ELF-1 (cell line): ENCODE data around the gene TMEM63C.

ENCODE experiments used
- DNase-seq: peaks from one replicate; pipeline ENCODE4 v3.0.0-alpha.2; 2016; ENCODE audit warnings: low read depth, low spot score

Gene TMEM63C

GRCh38 chr14:77220246-77221017 is 38.8 kb downstream of the TMEM63C start:
- DNase-seq, result peak; percentile 34

- DNase-seq, result no peak
Observed at GRCh38 chr14:77221241-77221871, 39.8 kb downstream of the TMEM63C start.

GRCh38 chr14:77222546-77223225 is 41.1 kb downstream of the TMEM63C start:
- peak; percentile 51 for DNase-seq

- DNase-seq, result no peak
Observed at GRCh38 chr14:77224212-77224611, 42.6 kb downstream of the TMEM63C start.

DNA sequence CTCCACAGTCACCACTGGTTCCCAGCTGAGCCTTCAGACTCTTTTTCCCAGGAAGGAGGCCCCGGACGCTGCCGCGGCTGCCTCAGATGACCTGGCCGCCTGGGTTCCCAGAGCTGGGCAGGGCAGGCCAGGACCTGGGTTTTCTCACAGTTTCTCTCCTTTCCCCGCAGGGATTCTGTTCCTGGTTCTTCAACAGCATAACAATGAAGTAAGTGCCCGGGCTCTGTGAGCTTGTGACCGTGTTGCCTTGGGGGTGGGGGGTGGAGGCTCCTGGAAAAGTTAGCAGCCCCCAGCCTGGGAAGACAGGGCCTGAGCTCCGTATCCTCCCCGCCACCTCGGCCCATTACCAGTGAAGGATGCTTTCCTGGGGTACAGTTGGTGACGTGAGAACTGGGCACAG is 43.7 kb downstream of the TMEM63C start:
- peak; percentile 73 for DNase-seq

DNA sequence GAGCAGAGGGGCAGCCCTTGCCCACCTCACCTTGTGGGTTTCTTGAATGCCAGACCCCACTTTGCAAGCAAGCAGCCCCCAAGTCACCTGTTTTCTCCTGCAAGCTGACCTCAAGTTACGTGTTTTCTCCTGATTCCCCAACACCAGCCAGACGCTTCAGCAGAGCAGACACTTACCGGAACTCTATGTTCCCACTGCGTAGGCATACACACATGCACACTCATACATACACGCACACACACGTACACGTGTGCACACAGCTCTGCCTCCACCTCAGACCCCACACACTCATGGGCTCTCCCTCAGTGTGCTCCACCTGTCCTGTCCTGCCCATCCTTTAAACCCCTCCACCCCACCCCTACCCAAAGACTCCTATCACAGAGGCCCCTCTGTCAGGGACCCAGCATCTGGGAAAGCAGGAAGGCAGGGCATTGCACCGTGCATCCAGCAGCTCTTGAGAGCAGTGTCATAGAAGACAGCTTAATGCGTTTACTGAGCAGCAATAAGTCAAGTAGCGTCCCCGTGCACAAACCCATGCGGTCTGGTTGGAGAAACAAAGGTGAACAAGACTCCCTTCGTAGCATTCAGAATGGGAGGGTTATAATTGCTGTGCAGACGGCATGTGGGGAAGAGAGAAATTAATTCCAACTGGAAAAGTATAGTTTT is 44.4 kb downstream of the TMEM63C start:
- no peak for DNase-seq

GRCh38 chr14:77228056-77228455 is 46.5 kb downstream of the TMEM63C start:
- peak; percentile 34 for DNase-seq

- no peak for DNase-seq
Observed at GRCh38 chr14:77230914-77231313, 49.3 kb downstream of the TMEM63C start.

GRCh38 chr14:77231721-77232120 is 50.1 kb downstream of the TMEM63C start:
- DNase-seq, result no peak

GRCh38 chr14:77236814-77237213 is 55.2 kb downstream of the TMEM63C start:
- no peak for DNase-seq

- DNase-seq, result no peak
Observed at GRCh38 chr14:77238356-77238755, 56.8 kb downstream of the TMEM63C start.

GRCh38 chr14:77238996-77239395 is 57.4 kb downstream of the TMEM63C start:
- no peak for DNase-seq

DNA sequence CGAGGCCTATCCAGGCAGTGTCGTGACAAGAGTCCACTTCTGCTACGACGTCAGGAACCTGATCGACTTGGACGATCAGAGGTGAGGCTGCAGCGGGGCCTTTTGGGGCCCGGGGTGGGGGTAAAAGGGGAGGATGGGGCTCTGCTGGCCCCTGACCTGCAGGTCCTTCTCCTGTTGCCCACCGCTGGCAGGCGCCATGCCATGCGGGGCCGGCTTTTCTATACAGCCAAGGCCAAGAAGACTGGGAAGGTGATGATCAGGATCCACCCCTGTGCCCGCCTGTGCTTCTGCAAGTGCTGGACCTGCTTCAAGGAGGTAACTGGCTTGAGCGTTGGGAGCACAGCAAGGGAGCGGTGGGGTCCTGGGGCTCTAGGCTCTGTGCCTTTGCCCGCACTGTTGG is 57.8 kb downstream of the TMEM63C start:
- DNase-seq, result no peak

DNA sequence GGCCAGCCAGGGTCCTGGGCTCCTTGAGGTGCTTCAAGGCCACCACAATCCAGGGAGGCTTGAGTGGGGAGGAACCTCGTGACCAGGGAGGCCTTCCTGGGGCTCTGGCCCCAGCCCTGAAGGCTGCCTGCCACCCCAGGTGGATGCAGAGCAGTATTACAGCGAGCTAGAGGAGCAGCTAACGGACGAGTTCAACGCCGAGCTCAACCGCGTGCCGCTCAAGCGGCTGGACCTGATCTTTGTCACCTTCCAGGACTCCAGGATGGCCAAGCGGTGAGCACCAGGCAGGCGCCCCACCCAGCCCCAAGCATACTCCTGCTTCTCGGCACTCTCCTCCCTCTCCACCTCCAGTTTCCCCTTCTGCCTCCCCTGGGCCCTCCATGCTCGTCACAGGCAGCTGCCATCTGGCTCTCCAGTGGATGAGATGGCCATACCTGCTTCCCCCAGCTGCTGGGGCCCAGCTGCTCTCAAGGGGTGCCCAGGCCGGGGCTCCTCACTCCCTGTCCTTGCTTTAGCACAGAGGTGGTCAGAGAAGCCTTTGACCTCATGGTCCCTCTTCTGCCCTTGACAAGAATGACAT is 58.8 kb downstream of the TMEM63C start:
- no peak for DNase-seq

- DNase-seq, result no peak
Observed at GRCh38 chr14:77241955-77242354, 60.4 kb downstream of the TMEM63C start.

- no peak for DNase-seq
Observed at GRCh38 chr14:77242752-77243151, 61.2 kb downstream of the TMEM63C start.

- DNase-seq, result no peak
Observed at GRCh38 chr14:77243853-77244252, 62.3 kb downstream of the TMEM63C start.

- no peak for DNase-seq
Observed at GRCh38 chr14:77245820-77246219, 64.2 kb downstream of the TMEM63C start.

GRCh38 chr14:77246784-77247183 is 65.2 kb downstream of the TMEM63C start:
- DNase-seq, result no peak

DNA sequence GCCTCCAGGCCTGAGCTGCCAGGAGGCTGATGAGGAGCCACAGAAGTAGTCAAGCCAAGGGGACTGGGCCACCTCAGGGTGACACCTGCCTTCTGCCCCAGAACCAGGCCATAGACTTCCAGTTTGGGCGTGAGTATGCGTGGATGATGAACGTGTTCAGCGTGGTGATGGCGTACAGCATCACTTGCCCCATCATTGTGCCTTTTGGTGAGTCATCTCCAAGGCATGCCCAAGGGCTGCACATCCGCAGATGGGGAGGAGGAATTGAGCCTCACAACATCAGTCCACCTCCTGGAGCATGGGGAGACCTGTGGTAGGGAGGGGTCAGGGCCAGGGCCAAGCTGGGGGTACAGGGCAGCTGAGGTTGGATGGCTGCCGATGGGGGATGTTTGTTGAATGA is 67.1 kb downstream of the TMEM63C start:
- no peak for DNase-seq

- no peak for DNase-seq
Observed at GRCh38 chr14:77249286-77249685, 67.7 kb downstream of the TMEM63C start.

DNA sequence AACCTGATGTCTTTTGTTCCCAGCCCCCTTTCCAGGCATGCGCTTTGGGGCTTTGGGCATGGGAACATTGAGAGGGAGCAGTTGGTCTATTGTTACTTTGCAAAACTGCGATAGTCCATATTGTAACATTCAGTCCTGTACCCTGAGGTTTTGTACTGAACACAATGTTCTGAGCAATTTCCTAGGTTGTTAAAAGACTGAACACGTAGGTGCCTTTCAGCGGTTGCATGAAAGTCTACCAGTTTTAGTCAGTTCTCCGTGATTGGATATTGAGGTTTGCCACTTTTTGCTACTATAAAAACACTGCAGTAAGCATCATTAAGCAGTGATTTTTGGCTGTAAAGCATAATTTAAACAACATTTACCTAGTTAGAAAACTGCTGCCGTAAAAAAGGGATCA is 69.3 kb downstream of the TMEM63C start:
- no peak for DNase-seq
